Measurements from ENCODE around the gene TRIM40. TPM values are rescaled to one million over a fixed set of nuclear protein-coding genes. Genes with fewer than 3 reads are reported as not detected.

Gene TRIM40
- total and polyA plus RNA-seq, 3 donors from 2014 or later = 0.19 to 7.5 (median 0.79) TPM

DNA sequence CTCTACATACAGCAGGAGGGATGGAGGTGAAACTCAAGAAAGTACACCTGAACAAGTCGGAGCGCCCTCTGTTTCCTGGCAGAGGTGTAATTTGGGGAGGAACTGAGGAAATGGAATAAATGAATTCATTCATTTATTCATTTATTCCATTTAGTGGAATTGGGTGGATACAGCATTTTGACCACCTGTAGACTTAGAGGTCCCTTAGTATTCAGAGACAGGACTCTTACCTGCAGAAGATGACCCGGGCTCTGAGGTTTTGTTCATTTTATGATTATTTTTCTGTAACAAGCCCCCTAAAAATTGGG is 32.1 kb upstream of the TRIM40 start:
- H3K27me3 ChIP-seq = no peaks in the 10 kb centered on the region
- DNase-seq = no peak
- H3K9me3 ChIP-seq = no peaks in the 10 kb centered on the region
- peak overlapping the region in 1 of 2 donors; percentile 64 for H3K4me3 ChIP-seq
- 42 to 46% methylated on average over 3 of the region's 3 CpGs for WGBS, 2 donors
- peak overlapping the region in 1 of 2 donors; percentile 31 for H3K27ac ChIP-seq
- no peaks in the 10 kb centered on the region for H3K36me3 ChIP-seq (ENCODE audit: low read depth, missing control alignments)
- TF ChIP-seq POLR2A (IDR thresholded peaks at IDR 0.05) = no peak
- TF ChIP-seq, protein P1, sequence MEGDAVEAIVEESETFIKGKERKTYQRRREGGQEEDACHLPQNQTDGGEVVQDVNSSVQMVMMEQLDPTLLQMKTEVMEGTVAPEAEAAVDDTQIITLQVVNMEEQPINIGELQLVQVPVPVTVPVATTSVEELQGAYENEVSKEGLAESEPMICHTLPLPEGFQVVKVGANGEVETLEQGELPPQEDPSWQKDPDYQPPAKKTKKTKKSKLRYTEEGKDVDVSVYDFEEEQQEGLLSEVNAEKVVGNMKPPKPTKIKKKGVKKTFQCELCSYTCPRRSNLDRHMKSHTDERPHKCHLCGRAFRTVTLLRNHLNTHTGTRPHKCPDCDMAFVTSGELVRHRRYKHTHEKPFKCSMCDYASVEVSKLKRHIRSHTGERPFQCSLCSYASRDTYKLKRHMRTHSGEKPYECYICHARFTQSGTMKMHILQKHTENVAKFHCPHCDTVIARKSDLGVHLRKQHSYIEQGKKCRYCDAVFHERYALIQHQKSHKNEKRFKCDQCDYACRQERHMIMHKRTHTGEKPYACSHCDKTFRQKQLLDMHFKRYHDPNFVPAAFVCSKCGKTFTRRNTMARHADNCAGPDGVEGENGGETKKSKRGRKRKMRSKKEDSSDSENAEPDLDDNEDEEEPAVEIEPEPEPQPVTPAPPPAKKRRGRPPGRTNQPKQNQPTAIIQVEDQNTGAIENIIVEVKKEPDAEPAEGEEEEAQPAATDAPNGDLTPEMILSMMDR (IDR thresholded peaks at IDR 0.05) = no peak
- intact Hi-C loops (cut with DNase I; ENCODE audit: low total_unique reads) = no loop called here
- H3K4me1 ChIP-seq = peaks cover 19% of the 10 kb centered on the region

GRCh38 chr6:30104661-30105060 is 31.3 kb upstream of the TRIM40 start:
- H3K4me3 ChIP-seq = no peak overlapping the region
- WGBS, 2 donors = 80 to 86% methylated on average over 2 of the region's 2 CpGs
- TF ChIP-seq, protein P1 (IDR thresholded peaks at IDR 0.05) = no peak
- TF ChIP-seq POLR2A (IDR thresholded peaks at IDR 0.05) = no peak
- no peak for DNase-seq
- H3K27me3 ChIP-seq = no peaks in the 10 kb centered on the region
- no peaks in the 10 kb centered on the region for H3K9me3 ChIP-seq
- H3K4me1 ChIP-seq = peaks cover 19% of the 10 kb centered on the region
- H3K36me3 ChIP-seq (ENCODE audit: low read depth, missing control alignments) = no peaks in the 10 kb centered on the region
- intact Hi-C loops (cut with DNase I; ENCODE audit: low total_unique reads) = no loop called here
- no peak overlapping the region for H3K27ac ChIP-seq

DNA sequence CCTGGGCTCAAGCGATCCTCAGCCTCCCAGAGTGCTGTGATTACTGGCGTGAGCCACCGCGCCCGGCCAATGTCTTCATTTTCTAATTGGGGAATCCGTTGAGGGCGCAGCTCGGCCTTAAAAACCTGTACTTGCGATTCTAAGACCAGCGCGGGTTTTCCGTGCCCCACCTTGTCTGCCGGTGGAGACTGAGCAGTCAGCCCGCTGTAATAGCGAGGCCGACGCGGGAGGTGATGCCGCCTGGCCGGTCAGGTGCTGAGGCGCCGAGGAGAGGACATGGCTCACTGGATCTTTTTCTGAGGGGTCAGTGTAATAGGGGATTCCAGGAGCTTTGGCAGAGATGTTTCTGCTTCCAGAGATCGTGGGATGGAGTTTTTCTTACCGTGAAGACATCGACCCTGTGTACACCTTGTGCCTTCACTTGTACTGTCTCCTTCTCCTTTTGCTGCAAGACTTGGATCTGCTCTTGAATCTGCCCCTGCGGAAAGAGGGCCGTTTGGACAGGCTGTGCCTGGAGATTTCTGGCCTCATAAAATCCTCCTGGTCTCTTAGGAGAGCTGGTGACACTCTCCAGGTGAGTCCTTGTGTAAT is 24.6 kb upstream of the TRIM40 start:
- DNase-seq = no peak
- TF ChIP-seq, protein P1 (IDR thresholded peaks at IDR 0.05) = no peak
- TF ChIP-seq POLR2A (IDR thresholded peaks at IDR 0.05) = no peak
- H3K9me3 ChIP-seq = no peaks in the 10 kb centered on the region
- no peaks in the 10 kb centered on the region for H3K36me3 ChIP-seq (ENCODE audit: low read depth, missing control alignments)
- H3K27me3 ChIP-seq = no peaks in the 10 kb centered on the region
- H3K4me1 ChIP-seq = no peaks in the 10 kb centered on the region
- intact Hi-C loops (cut with DNase I; ENCODE audit: low total_unique reads) = no loop called here
- 27 to 33% methylated on average over 27 of the region's 27 CpGs for WGBS, 2 donors
- H3K27ac ChIP-seq = no peak overlapping the region
- H3K4me3 ChIP-seq = no peak overlapping the region

DNA sequence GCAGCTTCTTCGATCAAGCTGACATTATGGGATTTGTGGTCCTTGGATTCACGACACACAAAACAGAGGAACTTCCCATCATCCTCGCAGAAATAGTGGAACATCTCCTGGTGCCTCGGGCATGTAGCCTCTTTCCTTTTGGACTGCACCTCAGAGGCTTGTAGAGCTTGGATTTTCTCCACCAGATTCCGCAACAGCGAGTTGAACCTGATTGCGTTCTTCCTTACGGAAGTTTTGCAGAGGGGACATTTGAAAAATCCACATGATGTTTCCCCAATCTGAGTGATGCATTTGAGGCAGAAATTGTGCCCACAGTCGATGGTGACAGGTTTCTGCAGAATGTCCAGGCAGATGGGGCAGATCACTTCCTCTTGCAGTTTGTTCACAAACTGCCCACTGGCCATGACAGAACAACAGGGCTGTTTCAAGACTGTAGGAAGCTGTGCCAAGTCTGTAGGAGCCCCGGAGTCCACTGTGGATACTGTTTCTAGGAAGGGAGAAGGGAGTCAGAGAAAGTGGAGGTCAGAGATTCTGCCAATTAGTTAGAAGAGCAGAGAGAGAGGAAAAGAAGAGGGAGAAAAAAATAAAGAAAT is 23.4 kb upstream of the TRIM40 start:
- Histone ChIP-seq H3K9me3 (no peaks in the 10 kb centered on the region), H3K4me3 (no peak overlapping the region), H3K27ac (no peak overlapping the region), H3K27me3 (no peaks in the 10 kb centered on the region), H3K4me1 (no peaks in the 10 kb centered on the region), H3K36me3 (ENCODE audit: low read depth, missing control alignments) (no peaks in the 10 kb centered on the region)
- 76 to 78% methylated on average over 10 of the region's 10 CpGs for WGBS, 2 donors
- intact Hi-C loops (cut with DNase I; ENCODE audit: low total_unique reads) = no loop called here
- TF ChIP-seq, protein P1 (IDR thresholded peaks at IDR 0.05) = no peak
- TF ChIP-seq POLR2A (IDR thresholded peaks at IDR 0.05) = no peak
- DNase-seq = no peak
